Mammary epithelial cell (primary cell): ENCODE data around the gene BPI.

ENCODE experiments used
- CTCF ChIP-seq, 2 donors: IDR thresholded peaks in 1 of 2; conservative IDR thresholded peaks in 1 of 2; 2 replicates each; pipeline ENCODE4 v1.5.1; 2011 to 2012; ENCODE audit warnings: inconsistent platforms in 2 of 2, low read length in 2 of 2, mild to moderate bottlenecking in 2 of 2, control low read depth in 1 of 2, low read depth in 1 of 2; ENCODE audit not compliant: insufficient read depth in 1 of 2; ENCODE audit errors: extremely low read depth in 1 of 2
- EZH2 ChIP-seq: IDR thresholded peaks from 2 replicates; pipeline ENCODE4 v1.6.1; 2012; ENCODE audit warnings: low read length, inconsistent platforms, borderline replicate concordance

- TF ChIP-seq CTCF (conservative IDR thresholded peaks at IDR 0.05 in 1 of 2, IDR thresholded peaks at IDR 0.05 in 1 of 2; ENCODE audit: extremely low read depth in 1 of 2, insufficient read depth in 1 of 2, low read depth in 1 of 2, low read length in 2 of 2) (no peak), EZH2 (no peak)
These were observed 36.7 kb upstream of the BPI start for GRCh38 chr20:38267296-38267695.
